Small intestine (tissue), 7 donors: Measurements from ENCODE around the gene SVEP1. TPM values are rescaled to one million over a fixed set of nuclear protein-coding genes. Genes with fewer than 3 reads are reported as not detected.

Source experiments
- DNase-seq, 2 donors: peaks; one replicate each; pipeline versions ENCODE4 v3.0.0 to v3.0.0-alpha.2; 2013
- FAIRE-seq: peaks from 2 replicates; lab custom pipeline; 2012; peaks lifted over from hg19 to GRCh38; lab: Jason Lieb, UNC
- H3K27ac ChIP-seq, 3 donors: one replicate each; pipeline ENCODE4 v1.5.1; 2013; ENCODE audit warnings: low read length in 2 of 3, mild to moderate bottlenecking in 2 of 3, control low read depth in 1 of 3, inconsistent platforms in 1 of 3, low read depth in 1 of 3, moderate library complexity in 1 of 3
- H3K27me3 ChIP-seq, 3 donors: one replicate each; pipeline ENCODE4 v1.6.1; 2013; ENCODE audit warnings: low read length in 3 of 3, inconsistent platforms in 1 of 3; ENCODE audit not compliant: control insufficient read depth in 3 of 3, insufficient read depth in 3 of 3
- H3K36me3 ChIP-seq, 3 donors: one replicate each; pipeline ENCODE4 v1.6.1; 2013; ENCODE audit warnings: low read length in 3 of 3, inconsistent platforms in 1 of 3, low read depth in 1 of 3, mild to moderate bottlenecking in 1 of 3, moderate library complexity in 1 of 3; ENCODE audit not compliant: control insufficient read depth in 3 of 3, insufficient read depth in 2 of 3
- H3K4me1 ChIP-seq, 3 donors: one replicate each; pipeline ENCODE4 v1.6.1; 2013; ENCODE audit warnings: low read length in 2 of 3, inconsistent platforms in 1 of 3, low read depth in 1 of 3, mild to moderate bottlenecking in 1 of 3, moderate library complexity in 1 of 3; ENCODE audit not compliant: control insufficient read depth in 3 of 3, insufficient read depth in 2 of 3
- H3K4me3 ChIP-seq, 3 donors: one replicate each; pipeline ENCODE4 v1.5.1; 2013; ENCODE audit warnings: low read length in 3 of 3, control low read depth in 1 of 3, inconsistent platforms in 1 of 3, low read depth in 1 of 3, mild to moderate bottlenecking in 1 of 3, moderate library complexity in 1 of 3
- H3K9me3 ChIP-seq, 2 donors: one replicate each; pipeline ENCODE4 v1.6.1; 2013; ENCODE audit warnings: low read depth in 1 of 2, low read length in 1 of 2; ENCODE audit not compliant: control insufficient read depth in 2 of 2, insufficient read depth in 1 of 2
- WGBS, 3 donors: extraction: QIAGEN DNeasy Blood & Tissue Kit; methylation state at CpG; one replicate each; pipeline ENCODE4 v1.1.7; 2013; 5-methylcytosine and 5-hydroxymethylcytosine counted together
- polyA plus RNA-seq, 4 donors: library from polyadenylated mRNA; stranded (reverse) in 3 of 4; unstranded in 1 of 4; fragments of 200-250 nt in 3 of 4; fragments of 120-200 nt in 1 of 4; gene quantifications; one replicate each; pipeline versions ENCODE4 v1.2.1 to v1.2.3, GENCODE V29; 2013
- donor health status: healthy with polysubstance abuse.
- donor health status: control.
- donor health status: control.
- donor health status: Bipolar disorder and iron deficiency.
- donor health status: healthy.

The SVEP1 gene
- polyA plus RNA-seq, 4 donors, result under 0.01 to 5.8 (median 2.3) TPM

DNA sequence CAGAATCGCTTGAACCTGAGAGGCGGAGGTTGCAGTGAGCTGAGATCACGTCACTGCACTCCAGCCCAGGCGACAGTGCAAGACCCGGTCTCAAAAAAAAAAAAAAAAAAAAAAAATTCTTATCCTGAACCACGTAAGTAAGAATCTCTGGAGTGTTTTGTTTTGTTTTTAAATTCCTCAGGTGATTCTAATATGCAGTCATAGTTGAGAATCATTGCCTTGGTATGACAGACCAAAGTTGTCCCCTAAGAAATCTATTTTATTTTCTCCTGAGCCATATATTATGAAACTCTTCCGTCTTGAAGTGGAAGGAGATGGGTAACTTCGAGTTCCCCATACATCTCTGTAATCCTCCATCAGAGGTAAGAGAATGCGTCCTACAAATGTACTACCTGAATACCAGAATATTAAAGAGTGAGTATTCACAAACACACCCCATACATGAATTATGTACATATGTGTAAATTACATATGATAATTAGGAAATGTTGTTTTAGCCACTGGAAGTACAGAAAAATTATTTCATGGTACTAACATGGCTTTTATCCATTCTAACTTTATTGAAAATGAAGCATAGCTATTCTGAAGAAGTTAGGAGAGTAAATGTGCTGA lies 26.7 kb upstream of the SVEP1 start:
- Histone ChIP-seq H3K27me3 (peaks cover 0 to 2% (median 0%) of the 10 kb centered on the region in 3 donors), H3K4me1 (no peaks in the 10 kb centered on the region), H3K4me3 (no peak overlapping the region), H3K36me3 (no peaks in the 10 kb centered on the region), H3K27ac (no peak overlapping the region), H3K9me3 (no peaks in the 10 kb centered on the region)
- 75 to 92% (median 79%) methylated on average over 9 of the region's 9 CpGs for WGBS, 3 donors
- FAIRE-seq (no peak), DNase-seq (no peak)

DNA sequence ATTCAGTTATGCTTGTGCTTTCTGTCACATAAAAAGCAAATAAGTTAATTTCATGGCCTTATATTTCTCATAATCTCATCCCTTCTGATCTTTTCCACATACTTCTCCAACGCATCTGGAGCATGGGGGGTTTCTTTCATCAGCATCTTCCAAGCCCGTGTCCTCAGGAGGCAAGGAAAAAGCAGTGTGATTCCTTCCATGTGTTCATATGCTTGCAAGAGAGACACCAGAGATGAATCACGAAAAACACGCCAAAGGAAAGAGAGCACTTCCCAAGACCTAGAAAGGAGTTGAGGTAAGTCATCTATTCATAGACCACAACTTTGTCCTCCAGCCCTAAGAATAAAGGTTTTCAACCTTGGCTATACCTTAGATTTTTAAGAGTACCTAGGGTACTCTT lies 26.0 kb upstream of the SVEP1 start:
- no peaks in the 10 kb centered on the region for H3K9me3 ChIP-seq
- WGBS, 3 donors, result 76 to 90% (median 83%) methylated on average over 4 of the region's 4 CpGs
- H3K4me3 ChIP-seq, result no peak overlapping the region
- H3K4me1 ChIP-seq, result no peaks in the 10 kb centered on the region
- H3K27me3 ChIP-seq, result no peaks in the 10 kb centered on the region
- no peak overlapping the region for H3K27ac ChIP-seq
- no peak for FAIRE-seq
- no peak for DNase-seq
- H3K36me3 ChIP-seq, result no peaks in the 10 kb centered on the region

DNA sequence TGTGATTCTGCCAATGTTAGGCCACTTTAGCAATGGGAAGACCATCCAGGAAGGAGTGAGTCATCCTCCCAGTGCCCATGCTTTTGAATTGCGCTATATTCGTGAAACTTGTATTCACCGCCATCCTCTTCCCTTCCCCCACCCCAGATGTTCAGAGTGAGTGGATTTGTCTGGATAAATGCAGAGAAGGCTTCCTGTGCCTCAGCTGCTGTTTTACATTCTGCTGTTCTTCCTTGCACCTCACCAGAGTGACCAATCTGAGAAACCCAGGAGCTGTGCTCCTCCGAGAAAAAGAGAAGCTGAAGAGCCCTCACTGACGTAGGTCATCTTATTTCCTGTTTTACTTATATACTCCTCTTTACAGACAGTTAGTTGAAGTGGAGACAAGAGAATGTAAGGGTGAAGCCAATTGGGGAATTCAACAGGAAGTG lies 24.6 kb upstream of the SVEP1 start:
- Histone ChIP-seq H3K4me3 (no peak overlapping the region), H3K36me3 (no peaks in the 10 kb centered on the region), H3K27me3 (no peaks in the 10 kb centered on the region), H3K4me1 (no peaks in the 10 kb centered on the region), H3K9me3 (no peaks in the 10 kb centered on the region), H3K27ac (no peak overlapping the region)
- FAIRE-seq, result no peak
- WGBS, 3 donors, result 59 to 86% (median 77%) methylated on average over 5 of the region's 5 CpGs
- DNase-seq, result no peak

DNA sequence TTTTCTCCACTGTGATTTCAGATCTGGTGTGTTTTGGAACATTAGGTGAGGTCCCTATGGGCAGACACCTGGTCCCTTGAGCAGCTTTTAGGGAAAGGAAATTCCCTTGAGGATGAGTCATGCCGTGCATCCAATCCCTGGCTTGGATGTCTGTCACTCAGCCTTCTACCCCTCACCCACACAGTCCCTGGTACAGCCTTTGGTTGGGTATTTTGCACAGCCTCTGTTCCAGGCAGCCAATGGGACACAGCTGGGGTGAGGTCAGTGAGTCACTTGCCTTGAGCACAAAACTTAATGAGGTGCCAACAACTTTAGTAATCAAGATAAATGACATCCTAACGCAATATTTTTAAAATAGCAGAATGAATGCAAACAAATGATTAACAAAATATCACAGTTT lies 22.7 kb upstream of the SVEP1 start:
- Histone ChIP-seq H3K4me3 (no peak overlapping the region), H3K36me3 (no peaks in the 10 kb centered on the region), H3K27me3 (no peaks in the 10 kb centered on the region), H3K9me3 (no peaks in the 10 kb centered on the region), H3K4me1 (no peaks in the 10 kb centered on the region), H3K27ac (no peak overlapping the region)
- FAIRE-seq (no peak), DNase-seq (no peak)
- WGBS, 3 donors, result 56 to 74% (median 57%) methylated on average over 2 of the region's 2 CpGs

DNA sequence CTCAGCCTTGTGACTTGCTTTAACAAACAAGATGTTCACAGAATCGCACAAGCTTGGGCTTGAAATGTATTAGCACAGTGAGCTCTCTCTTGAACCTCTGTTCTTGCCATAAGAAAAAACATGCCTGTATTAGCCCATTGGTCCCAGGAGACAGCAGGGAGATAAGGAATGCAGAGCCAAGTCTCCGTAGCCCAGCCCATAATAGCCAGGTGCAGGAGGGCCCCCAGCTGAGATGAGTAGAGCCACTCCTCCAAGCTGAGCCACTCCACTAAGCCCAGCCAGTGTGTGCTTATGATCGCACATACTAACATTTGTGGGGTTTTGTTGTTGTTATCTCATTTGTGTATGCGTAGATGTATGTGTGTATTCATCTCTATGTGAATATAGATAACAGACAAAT lies 21.6 kb upstream of the SVEP1 start:
- Histone ChIP-seq H3K4me3 (no peak overlapping the region), H3K9me3 (no peaks in the 10 kb centered on the region), H3K27me3 (no peaks in the 10 kb centered on the region), H3K36me3 (no peaks in the 10 kb centered on the region), H3K4me1 (no peaks in the 10 kb centered on the region), H3K27ac (no peak overlapping the region)
- WGBS, 3 donors, result 66 to 79% (median 76%) methylated on average over 4 of the region's 4 CpGs
- DNase-seq, result no peak
- FAIRE-seq, result no peak

DNA sequence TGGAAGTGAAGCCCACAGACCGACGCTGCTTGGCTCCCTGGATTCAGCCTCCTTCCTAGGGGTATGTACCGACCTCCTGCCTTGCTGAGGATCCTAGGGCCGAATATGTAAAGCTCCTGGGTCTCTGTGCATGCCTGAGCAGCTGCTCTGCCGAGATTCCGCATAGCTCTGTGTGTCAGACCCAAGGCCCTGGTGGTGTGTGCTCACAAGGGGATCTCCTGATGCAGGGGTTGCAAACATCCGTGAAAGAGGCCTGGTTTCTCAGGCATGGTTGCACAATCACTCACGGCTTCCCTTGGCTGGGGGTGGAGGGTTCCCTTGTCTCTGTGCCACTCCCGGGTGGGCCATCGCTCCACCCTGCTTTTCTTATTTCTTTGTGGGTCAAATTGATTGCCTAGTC lies 19.9 kb upstream of the SVEP1 start:
- Histone ChIP-seq H3K27ac (no peak overlapping the region), H3K36me3 (no peaks in the 10 kb centered on the region), H3K4me1 (no peaks in the 10 kb centered on the region), H3K4me3 (no peak overlapping the region), H3K27me3 (no peaks in the 10 kb centered on the region), H3K9me3 (no peaks in the 10 kb centered on the region)
- no peak for DNase-seq
- 65% methylated on average over 10 of the region's 10 CpGs for WGBS, 3 donors
- FAIRE-seq, result no peak

DNA sequence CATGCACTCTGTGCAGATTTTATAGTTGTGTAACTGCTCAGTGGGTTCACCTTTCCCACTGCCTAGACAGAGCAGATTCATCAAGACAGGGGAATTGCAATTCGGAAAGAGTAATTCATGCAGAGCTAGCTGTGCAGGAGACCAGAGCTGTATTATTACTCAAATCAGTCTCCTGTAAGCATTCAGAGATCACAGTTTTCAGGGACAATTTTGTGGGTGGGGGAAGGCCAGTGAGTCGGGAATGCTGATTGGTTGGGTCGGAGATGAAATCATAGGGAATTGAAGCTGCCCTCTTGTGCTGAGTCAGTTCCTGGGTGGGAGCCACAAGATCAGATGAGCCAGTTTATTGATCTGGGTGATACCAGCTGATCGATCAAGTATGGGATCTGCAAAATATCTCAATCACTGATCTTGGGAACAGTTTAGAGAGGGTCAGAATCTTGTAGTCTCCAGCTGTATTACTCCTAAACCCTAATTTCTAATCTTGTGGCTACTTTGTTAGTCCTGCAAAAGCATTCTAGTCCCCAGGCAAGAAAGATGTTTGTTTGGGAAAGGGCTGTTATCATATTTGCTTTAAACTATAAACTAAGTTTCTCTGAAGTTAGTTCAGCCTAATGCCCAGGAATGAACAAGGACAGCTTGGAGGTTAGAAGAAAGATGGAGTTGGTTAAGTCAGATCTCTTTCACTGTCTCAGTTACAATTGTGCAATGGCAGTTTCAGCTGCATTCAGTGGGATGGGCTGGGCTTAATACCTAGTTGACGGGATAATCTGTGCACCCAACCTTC lies 12.7 kb upstream of the SVEP1 start:
- DNase-seq (no peak), FAIRE-seq (no peak)
- Histone ChIP-seq H3K9me3 (no peaks in the 10 kb centered on the region), H3K4me1 (no peaks in the 10 kb centered on the region), H3K27me3 (no peaks in the 10 kb centered on the region), H3K36me3 (no peaks in the 10 kb centered on the region), H3K4me3 (no peak overlapping the region), H3K27ac (no peak overlapping the region)
- 65 to 82% (median 70%) methylated on average over 5 of the region's 5 CpGs for WGBS, 3 donors

DNA sequence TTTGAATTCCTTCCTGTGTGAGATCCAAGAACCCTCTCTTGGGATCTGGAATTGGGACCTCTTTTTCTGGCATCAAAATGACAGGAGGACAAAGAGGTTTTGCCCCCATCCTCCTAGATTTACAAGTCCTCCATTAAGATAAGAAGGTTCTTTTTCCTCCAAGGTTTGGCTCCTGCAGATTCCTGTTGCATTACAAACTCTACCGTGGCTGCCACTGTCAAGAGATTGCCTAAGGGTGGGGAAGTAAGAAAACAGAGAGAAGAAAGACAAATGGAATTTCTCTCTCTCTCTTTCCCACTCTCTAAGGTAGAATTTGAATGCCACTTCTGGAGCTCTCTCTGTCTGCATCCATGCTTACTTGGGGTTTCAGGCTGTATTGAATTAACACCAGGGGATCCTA lies 12.0 kb upstream of the SVEP1 start:
- WGBS, 3 donors, result 0 to 29% (median 15%) methylated on average over 1 of the region's 1 CpG
- no peak overlapping the region for H3K27ac ChIP-seq
- no peak for FAIRE-seq
- no peaks in the 10 kb centered on the region for H3K9me3 ChIP-seq
- no peak for DNase-seq
- H3K4me1 ChIP-seq, result no peaks in the 10 kb centered on the region
- H3K36me3 ChIP-seq, result no peaks in the 10 kb centered on the region
- no peak overlapping the region for H3K4me3 ChIP-seq
- no peaks in the 10 kb centered on the region for H3K27me3 ChIP-seq
